HG02588 (cell line): ENCODE data around the gene SMYD5.
"Not testable (repeated sequence)": the region's sequence is repeated elsewhere in the genome, so short reads cannot be mapped to it uniquely, and the experiment has no call there.

Experiments
- ATAC-seq: cut with Tn5 transposase; IDR thresholded peaks from one replicate; pipeline ENCODE4 v1.9.1; 2021; ENCODE audit warnings: mild to moderate bottlenecking, moderate library complexity; ENCODE audit not compliant: unreplicated experiment

Gene SMYD5

GRCh38 chr2:73258186-73258912 is 44.3 kb downstream of the SMYD5 start:
- no peak for ATAC-seq

DNA sequence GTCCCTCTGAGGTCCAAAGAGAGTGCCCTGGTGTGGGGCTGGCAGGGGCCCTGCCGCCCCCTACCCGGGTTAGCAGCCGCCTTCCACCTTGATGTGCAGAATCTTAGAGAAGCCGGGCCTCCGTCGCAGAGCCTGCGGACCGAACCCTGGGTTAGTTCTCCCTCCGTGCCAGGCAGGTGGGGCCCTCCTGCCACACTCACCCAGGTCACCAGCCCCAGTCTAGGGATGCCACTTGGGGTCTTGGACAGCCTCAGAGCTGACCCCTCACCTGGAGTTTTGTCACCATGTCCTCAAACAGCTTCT is 44.8 kb downstream of the SMYD5 start:
- no peak for ATAC-seq

GRCh38 chr2:73259276-73259675 is 45.2 kb downstream of the SMYD5 start:
- no peak for ATAC-seq

GRCh38 chr2:73259704-73260337 is 45.8 kb downstream of the SMYD5 start:
- ATAC-seq, result no peak

- no peak for ATAC-seq
These were observed 46.4 kb downstream of the SMYD5 start for GRCh38 chr2:73260338-73260984.

DNA sequence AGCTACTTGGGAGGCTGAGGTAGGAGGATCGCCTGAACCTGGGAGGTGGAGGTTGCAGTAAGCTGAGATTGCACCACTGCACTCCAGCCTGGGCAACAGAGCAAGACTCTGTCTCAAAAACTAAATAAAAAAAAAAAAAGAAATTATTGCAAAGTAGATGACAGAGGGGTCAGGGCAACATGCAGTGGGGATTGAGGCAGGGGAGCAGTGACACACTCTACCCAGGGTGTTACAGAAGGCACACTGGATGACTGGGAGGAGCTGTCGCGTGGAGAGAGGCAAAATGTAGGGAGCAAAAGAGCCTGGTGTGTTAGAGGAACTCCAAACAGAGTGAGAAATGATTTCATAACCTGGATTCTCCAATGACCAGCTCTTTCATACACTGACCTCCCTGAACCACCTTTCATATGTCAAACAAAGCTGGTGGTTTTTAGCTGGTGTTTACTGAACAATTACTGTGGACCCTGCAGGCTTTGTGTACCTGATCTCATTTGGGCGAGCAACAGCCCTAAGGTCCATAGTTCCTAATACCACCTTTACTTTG is 48.1 kb downstream of the SMYD5 start:
- ATAC-seq, result no peak

DNA sequence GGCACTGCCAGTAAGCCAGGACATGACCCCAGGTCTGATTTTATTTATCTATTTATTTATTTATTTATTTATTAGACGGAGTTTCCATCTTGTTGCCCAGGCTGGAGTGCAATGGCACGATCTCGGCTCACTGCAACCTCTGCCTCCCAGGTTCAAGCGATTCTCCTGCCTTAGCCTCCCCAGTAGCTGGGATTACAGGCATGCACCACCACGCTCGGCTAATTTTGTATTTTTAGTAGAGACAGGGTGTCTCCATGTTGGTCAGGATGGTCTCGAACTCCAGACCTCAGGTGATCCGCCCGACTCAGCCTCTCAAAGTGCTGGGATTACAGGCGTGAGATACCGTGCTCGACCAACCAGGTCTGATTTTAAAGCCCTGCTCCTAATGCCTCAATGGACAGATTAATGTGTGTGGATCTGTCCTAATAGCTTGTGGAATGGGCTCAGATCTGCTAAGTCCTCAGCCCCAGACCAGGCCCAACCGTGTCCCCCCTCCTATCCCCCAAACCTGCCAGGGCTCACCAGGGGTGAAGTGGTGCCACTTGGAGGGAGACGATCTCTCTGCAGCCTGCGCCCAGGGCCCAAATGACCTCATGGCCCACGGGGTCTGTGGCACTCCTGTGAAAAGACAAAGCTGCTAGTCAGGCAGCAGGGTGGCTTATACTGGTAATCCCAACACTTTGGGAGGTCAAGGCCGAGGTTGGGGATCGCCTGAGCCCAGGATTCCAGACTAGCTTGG is 48.8 kb downstream of the SMYD5 start:
- ATAC-seq, result not testable (repeated sequence)

GRCh38 chr2:73263540-73264331 is 49.7 kb downstream of the SMYD5 start:
- ATAC-seq, result no peak

DNA sequence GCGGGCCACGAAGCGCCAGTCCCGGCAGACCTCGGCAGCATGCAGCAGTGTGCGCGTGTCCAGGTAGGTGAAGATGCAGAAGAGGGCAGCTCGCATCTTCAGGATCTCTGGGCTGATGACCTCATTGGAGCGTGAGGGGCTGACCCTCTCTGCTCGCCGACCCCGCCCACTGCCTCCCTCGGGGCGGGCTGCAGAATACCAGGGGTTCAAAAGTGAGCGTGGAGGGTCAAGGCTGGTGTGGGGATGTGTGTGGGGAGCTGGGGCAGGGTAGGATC is 50.2 kb downstream of the SMYD5 start:
- no peak for ATAC-seq

- ATAC-seq, result no peak
These were observed 50.7 kb downstream of the SMYD5 start for GRCh38 chr2:73264783-73265182.

- ATAC-seq, result no peak
These were observed 51.4 kb downstream of the SMYD5 start for GRCh38 chr2:73265298-73266060.

DNA sequence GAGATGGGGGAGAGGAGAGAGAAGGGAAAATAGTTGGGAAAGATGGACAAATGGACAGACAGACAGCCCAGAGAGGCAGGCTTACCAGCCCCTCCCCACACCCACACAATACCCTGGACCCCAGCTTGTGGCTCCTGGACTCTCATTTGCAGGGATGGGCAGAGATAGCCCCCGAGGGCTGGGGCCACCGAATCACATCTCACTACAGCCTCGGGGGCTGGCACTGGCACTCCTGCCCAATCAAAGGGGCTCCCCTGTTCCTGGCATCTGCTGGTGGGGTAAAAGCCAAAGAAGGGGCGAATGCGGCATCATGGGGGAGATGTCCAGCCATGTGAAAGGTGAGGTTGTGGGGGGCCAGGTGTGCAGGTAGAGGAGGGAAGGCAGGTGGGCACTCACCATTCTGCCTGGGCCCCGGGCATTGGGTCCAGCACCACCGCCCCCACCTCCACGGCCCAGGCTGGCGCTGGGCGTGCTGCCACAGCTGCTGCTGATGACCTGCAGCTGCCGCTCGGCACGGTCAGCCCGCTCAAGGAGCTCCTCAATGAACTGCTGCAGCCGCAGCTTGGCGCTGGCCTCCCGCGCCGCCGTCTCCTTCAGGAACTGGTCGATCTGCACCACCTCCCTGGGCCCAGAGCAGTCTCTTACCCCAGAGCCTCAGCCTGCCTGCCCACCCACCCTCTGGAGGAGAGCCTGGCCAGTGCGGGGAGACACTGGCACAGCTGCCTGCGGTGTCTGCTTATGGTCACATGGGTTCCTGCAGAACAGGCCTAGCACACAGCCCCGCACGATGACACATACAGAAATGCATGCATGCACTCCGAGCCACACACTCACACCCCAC is 52.2 kb downstream of the SMYD5 start:
- no peak for ATAC-seq

DNA sequence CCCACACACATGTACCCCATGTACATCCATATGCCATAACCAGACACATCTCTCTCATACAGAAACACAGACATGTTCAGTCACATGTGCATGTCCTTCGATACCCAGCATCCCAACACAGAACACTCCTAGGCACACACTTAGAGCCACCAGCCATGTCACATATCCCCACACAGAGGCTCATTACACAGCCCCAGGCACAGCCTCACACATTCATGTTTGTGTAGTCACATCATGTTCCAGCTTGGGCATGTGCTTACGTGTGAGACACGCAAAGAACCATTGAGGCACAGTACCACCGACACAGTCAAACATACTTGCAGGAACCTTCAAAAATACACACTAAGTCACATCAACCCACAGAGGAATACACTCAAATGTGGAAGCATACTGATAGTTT is 53.0 kb downstream of the SMYD5 start:
- ATAC-seq, result no peak

DNA sequence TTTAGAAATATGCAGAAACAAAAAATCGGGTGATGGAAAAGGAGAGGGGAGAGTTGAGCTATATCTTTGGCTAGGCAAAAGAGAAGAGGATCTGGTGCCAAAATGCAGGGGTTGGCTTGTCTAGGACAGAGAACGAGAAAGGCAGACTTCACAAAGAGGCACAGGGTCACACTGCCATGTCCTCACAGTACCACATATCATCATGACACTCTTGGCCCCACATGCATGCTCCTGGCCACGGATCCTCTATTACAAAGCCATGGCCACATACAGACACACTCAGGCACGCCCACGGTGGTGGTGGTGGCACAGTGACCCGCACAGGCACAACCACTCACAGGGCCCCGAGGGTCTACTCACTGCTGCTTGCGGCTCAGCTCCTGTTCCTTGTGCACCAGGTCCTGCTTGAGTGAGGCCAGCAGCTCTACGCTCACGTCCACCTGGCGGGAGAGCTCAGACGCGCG is 54.4 kb downstream of the SMYD5 start:
- no peak for ATAC-seq

GRCh38 chr2:73268830-73269685 is 55.0 kb downstream of the SMYD5 start:
- peak; percentile 85 for ATAC-seq

GRCh38 chr2:73269686-73270465 is 55.8 kb downstream of the SMYD5 start:
- peak; percentile 29 for ATAC-seq

DNA sequence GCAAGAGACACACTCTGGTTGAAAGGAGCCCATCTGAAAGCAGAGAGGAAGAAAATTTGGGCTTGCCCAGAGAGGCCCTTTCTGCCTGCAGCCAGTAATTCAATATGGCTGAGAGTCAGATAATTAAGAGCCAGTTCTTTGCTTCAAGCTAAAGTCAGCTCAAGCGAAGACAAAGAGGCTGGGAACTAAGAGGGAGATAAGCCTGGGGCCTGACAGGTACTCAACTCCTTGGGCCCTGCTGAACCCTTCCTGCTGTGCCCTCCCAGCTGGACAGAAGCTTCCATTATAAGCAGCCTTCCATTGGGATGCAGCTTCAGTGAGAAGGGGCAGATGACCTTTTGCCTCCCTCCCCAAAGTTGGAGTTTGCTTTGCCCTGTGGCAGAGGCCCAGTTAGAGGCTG is 58.2 kb downstream of the SMYD5 start:
- no peak for ATAC-seq
